Adrenal gland (tissue), 5 donors: ENCODE results near the gene USP6NL.

ENCODE experiments used
- POLR2A ChIP-seq, 2 donors: fragments of 450-650 bp; IDR thresholded peaks; one replicate each; pipeline ENCODE4 v1.6.1; 2017; ENCODE audit warnings: antibody characterized with exemption in 2 of 2, mild to moderate bottlenecking in 2 of 2, moderate library complexity in 1 of 2
- TF ChIP-seq, protein P1 (sequence below), 6 experiments: fragments of 450-650 bp in 4 of 6; fragments of 200-600 bp in 2 of 6; sonication (generic) in 1 of 6; IDR thresholded peaks; 1 replicate in 5 of 6; 2 replicates in 1 of 6; pipeline versions ENCODE4 v1.5.1 to v1.8.0; 2016 to 2021; ENCODE audit warnings: antibody characterized with exemption in 6 of 6, mild to moderate bottlenecking in 2 of 6, moderate library complexity in 1 of 6
- donor health status: DM: no; HTN: no; CAD: no.

DNA sequence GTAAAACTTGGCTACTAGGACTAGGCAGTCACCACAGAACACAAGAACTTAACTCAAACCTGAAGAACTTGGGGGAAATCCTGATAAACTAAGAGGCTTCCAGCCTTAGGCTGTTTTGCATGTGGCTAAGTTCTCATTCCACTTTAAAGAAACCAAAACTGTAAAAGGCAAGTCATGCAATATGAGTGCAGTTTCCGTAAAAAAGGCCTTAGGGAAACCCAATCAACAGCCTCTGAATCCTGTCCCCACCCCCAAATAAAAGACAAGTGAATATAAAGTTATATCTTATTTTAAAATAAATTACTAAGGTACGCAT lies 95.1 kb downstream of the USP6NL start:
- TF ChIP-seq, protein P1, sequence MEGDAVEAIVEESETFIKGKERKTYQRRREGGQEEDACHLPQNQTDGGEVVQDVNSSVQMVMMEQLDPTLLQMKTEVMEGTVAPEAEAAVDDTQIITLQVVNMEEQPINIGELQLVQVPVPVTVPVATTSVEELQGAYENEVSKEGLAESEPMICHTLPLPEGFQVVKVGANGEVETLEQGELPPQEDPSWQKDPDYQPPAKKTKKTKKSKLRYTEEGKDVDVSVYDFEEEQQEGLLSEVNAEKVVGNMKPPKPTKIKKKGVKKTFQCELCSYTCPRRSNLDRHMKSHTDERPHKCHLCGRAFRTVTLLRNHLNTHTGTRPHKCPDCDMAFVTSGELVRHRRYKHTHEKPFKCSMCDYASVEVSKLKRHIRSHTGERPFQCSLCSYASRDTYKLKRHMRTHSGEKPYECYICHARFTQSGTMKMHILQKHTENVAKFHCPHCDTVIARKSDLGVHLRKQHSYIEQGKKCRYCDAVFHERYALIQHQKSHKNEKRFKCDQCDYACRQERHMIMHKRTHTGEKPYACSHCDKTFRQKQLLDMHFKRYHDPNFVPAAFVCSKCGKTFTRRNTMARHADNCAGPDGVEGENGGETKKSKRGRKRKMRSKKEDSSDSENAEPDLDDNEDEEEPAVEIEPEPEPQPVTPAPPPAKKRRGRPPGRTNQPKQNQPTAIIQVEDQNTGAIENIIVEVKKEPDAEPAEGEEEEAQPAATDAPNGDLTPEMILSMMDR (IDR thresholded peaks at IDR 0.05), result no peak
- no peak for TF ChIP-seq POLR2A (IDR thresholded peaks at IDR 0.05)
